CD4-positive, alpha-beta memory T cell (primary cell): ENCODE results near the gene WDR89. TPM values are rescaled to one million over a fixed set of nuclear protein-coding genes. Genes with fewer than 3 reads are reported as not detected.
"Not testable (repeated sequence)": the region's sequence is repeated elsewhere in the genome, so short reads cannot be mapped to it uniquely, and the experiment has no call there.

Experiments
- CTCF ChIA-PET: fragments of 350-600 bp; sonication (Branson Sonifier 250); formaldehyde crosslinking; loops from one replicate; lab custom pipeline; 2021; ENCODE audit warnings: inconsistent platforms; ENCODE audit not compliant: partially characterized antibody; lab: Charles Lee
- POLR2A ChIA-PET: fragments of 350-600 bp; sonication (Branson Sonifier 250); formaldehyde crosslinking; loops from one replicate; lab custom pipeline; 2021; ENCODE audit not compliant: partially characterized antibody; lab: Charles Lee
- DNase-seq, 5 donors: peaks; one replicate each; pipeline versions ENCODE4 v3.0.0 to v3.0.0-alpha.2; 2020 to 2022; ENCODE audit warnings: mixed read lengths in 1 of 5
- H3K27ac ChIP-seq: one replicate; pipeline ENCODE4 v1.7.0; 2013; ENCODE audit warnings: low read depth, low read length
- H3K27me3 ChIP-seq: 2 replicates; pipeline ENCODE4 v1.7.0; 2013; ENCODE audit warnings: mild to moderate bottlenecking, low read length, moderate library complexity; ENCODE audit not compliant: insufficient read depth
- H3K36me3 ChIP-seq: 2 replicates; pipeline ENCODE4 v1.7.0; 2013; ENCODE audit warnings: mild to moderate bottlenecking, low read length, moderate library complexity; ENCODE audit not compliant: insufficient read depth
- H3K4me1 ChIP-seq: 2 replicates; pipeline ENCODE4 v1.7.0; 2013; ENCODE audit warnings: mild to moderate bottlenecking, low read length, moderate library complexity; ENCODE audit not compliant: insufficient read depth
- H3K4me3 ChIP-seq, 2 donors: one replicate each; pipeline ENCODE4 v1.7.0; 2013; ENCODE audit warnings: low read length in 2 of 2, mild to moderate bottlenecking in 1 of 2
- H3K9me3 ChIP-seq, 2 donors: one replicate each; pipeline ENCODE4 v1.7.0; 2013; ENCODE audit warnings: low read length in 2 of 2, control low read depth in 1 of 2; ENCODE audit not compliant: control insufficient read depth in 1 of 2
- H3K27ac Mint-ChIP-seq, 7 donors: one replicate each; pipeline ENCODE4 v1.8.0; 2020 to 2021; ENCODE audit warnings: mixed read lengths in 7 of 7, mild to moderate bottlenecking in 6 of 7, inconsistent platforms in 3 of 7, moderate library complexity in 3 of 7
- H3K27me3 Mint-ChIP-seq, 2 donors: one replicate each; pipeline ENCODE4 v1.8.0; 2020 to 2021; ENCODE audit warnings: mixed read lengths in 2 of 2
- H3K36me3 Mint-ChIP-seq, 2 donors: one replicate each; pipeline ENCODE4 v1.8.0; 2020 to 2021; ENCODE audit warnings: mixed read lengths in 2 of 2, inconsistent platforms in 1 of 2, mild to moderate bottlenecking in 1 of 2
- H3K4me1 Mint-ChIP-seq, 4 donors: one replicate each; pipeline ENCODE4 v1.8.0; 2020 to 2021; ENCODE audit warnings: mixed read lengths in 4 of 4, mild to moderate bottlenecking in 1 of 4
- H3K4me3 Mint-ChIP-seq, 8 donors: one replicate each; pipeline ENCODE4 v1.8.0; 2020 to 2021; ENCODE audit warnings: mixed read lengths in 8 of 8, mild to moderate bottlenecking in 7 of 8, moderate library complexity in 6 of 8, inconsistent platforms in 3 of 8
- H3K9me3 Mint-ChIP-seq, 8 donors: one replicate each; pipeline ENCODE4 v1.8.0; 2020 to 2021; ENCODE audit warnings: mixed read lengths in 8 of 8, mild to moderate bottlenecking in 5 of 8, inconsistent platforms in 3 of 8, moderate library complexity in 1 of 8
- intact Hi-C: fragments of 100-400 bp; cut with micrococcal nuclease; formaldehyde crosslinking; loops from one replicate; pipeline ENCODE4 v1.15.1; 2023
- polyA plus RNA-seq, 2 donors: library from polyadenylated mRNA; unstranded; fragments of 300-500 nt; fragmentation: Illumina TruSeq; gene quantifications; one replicate each; pipeline ENCODE4 v1.2.3, GENCODE V29; 2021
- total RNA-seq, 2 experiments: library from RNA; stranded (reverse); gene quantifications; one replicate each; pipeline ENCODE4 v1.2.3, GENCODE V29; 2021

WDR89 gene
- total and polyA plus RNA-seq, 4 experiments from 2014 or later = 23.4 to 36.3 (median 30.6) TPM

GRCh38 chr14:63666335-63666734 is 24.7 kb upstream of the WDR89 start:
- H3K27me3 Mint-ChIP-seq = no peaks in the 10 kb centered on the region
- H3K27me3 ChIP-seq = no peaks in the 10 kb centered on the region
- no peak overlapping the region for H3K4me3 ChIP-seq
- no peaks in the 10 kb centered on the region for H3K4me1 ChIP-seq
- H3K36me3 Mint-ChIP-seq = peaks cover 0 to 4% of the 10 kb centered on the region in 2 donors
- no peaks in the 10 kb centered on the region for H3K36me3 ChIP-seq
- POLR2A ChIA-PET = interaction anchor here (0.7 kb wide), 1 partner anchor 13 kb away, joined by 3 read pairs; no protein-coding TSS in a partner anchor
- H3K9me3 ChIP-seq = no peaks in the 10 kb centered on the region
- no peak for DNase-seq
- CTCF ChIA-PET = interaction anchor here (1.1 kb wide), 1 partner anchor 16 kb away, joined by 3 read pairs; no protein-coding TSS in a partner anchor
- intact Hi-C loops = no loop called here
- no peak overlapping the region for H3K27ac Mint-ChIP-seq
- H3K27ac ChIP-seq = no peak overlapping the region
- no peaks in the 10 kb centered on the region for H3K4me1 Mint-ChIP-seq
- no peaks in the 10 kb centered on the region for H3K9me3 Mint-ChIP-seq
- H3K4me3 Mint-ChIP-seq = no peak overlapping the region

- no peak overlapping the region for H3K27ac Mint-ChIP-seq
- ChIA-PET POLR2A (interaction anchor here (1.2 to 1.3 kb wide), 2 partner anchors 13 to 22 kb away, joined by 4 to 7 read pairs; partner anchors contain the start of gene WDR89), CTCF (interaction anchor here (1.2 to 1.4 kb wide), 4 partner anchors 9 to 107 kb away, joined by 3 to 5 read pairs (median 4); no protein-coding TSS in a partner anchor)
- no peaks in the 10 kb centered on the region for H3K4me1 Mint-ChIP-seq
- Histone ChIP-seq H3K36me3 (no peaks in the 10 kb centered on the region), H3K4me3 (no peak overlapping the region), H3K4me1 (no peaks in the 10 kb centered on the region), H3K9me3 (no peaks in the 10 kb centered on the region), H3K27ac (no peak overlapping the region), H3K27me3 (no peaks in the 10 kb centered on the region)
- intact Hi-C loops = no loop called here
- no peak for DNase-seq
- no peaks in the 10 kb centered on the region for H3K27me3 Mint-ChIP-seq
- H3K9me3 Mint-ChIP-seq = no peaks in the 10 kb centered on the region
- H3K36me3 Mint-ChIP-seq = peaks cover 1 to 14% of the 10 kb centered on the region in 2 donors
- no peak overlapping the region for H3K4me3 Mint-ChIP-seq
Measured at GRCh38 chr14:63663428-63664341, 22.0 kb upstream of the WDR89 start.

- no peak overlapping the region for H3K27ac Mint-ChIP-seq
- Histone ChIP-seq H3K36me3 (no peaks in the 10 kb centered on the region), H3K9me3 (no peaks in the 10 kb centered on the region), H3K4me1 (no peaks in the 10 kb centered on the region), H3K4me3 (no peak overlapping the region), H3K27me3 (no peaks in the 10 kb centered on the region), H3K27ac (no peak overlapping the region)
- ChIA-PET POLR2A (interaction anchor here (1.2 to 1.3 kb wide), 2 partner anchors 13 to 21 kb away, joined by 4 to 7 read pairs; partner anchors contain the start of gene WDR89), CTCF (interaction anchor here (1.2 to 1.4 kb wide), 4 partner anchors 8 to 108 kb away, joined by 3 to 5 read pairs (median 4); no protein-coding TSS in a partner anchor)
- H3K36me3 Mint-ChIP-seq = peaks cover 1 to 14% of the 10 kb centered on the region in 2 donors
- H3K4me3 Mint-ChIP-seq = no peak overlapping the region
- H3K27me3 Mint-ChIP-seq = no peaks in the 10 kb centered on the region
- H3K9me3 Mint-ChIP-seq = no peaks in the 10 kb centered on the region
- intact Hi-C loops = no loop called here
- no peaks in the 10 kb centered on the region for H3K4me1 Mint-ChIP-seq
- no peak for DNase-seq
Measured at GRCh38 chr14:63662776-63663175, 21.1 kb upstream of the WDR89 start.

- H3K36me3 ChIP-seq, H3K4me1 Mint-ChIP-seq, DNase-seq, H3K27ac Mint-ChIP-seq, H3K4me3 ChIP-seq, H3K4me1 ChIP-seq, intact Hi-C loops, H3K9me3 ChIP-seq, H3K9me3 Mint-ChIP-seq, H3K27me3 ChIP-seq, H3K4me3 Mint-ChIP-seq, CTCF ChIA-PET, H3K27me3 Mint-ChIP-seq, H3K27ac ChIP-seq: not testable (repeated sequence)
- peaks cover 5 to 14% of the 10 kb centered on the region in 2 donors for H3K36me3 Mint-ChIP-seq
- POLR2A ChIA-PET = interaction anchor here (1.8 kb wide), 1 partner anchor 11 kb away, joined by 6 read pairs; no protein-coding TSS in a partner anchor
Measured at GRCh38 chr14:63661881-63662280, 20.2 kb upstream of the WDR89 start.

GRCh38 chr14:63659726-63660125 is 18.1 kb upstream of the WDR89 start:
- no peaks in the 10 kb centered on the region for H3K27me3 ChIP-seq
- DNase-seq = no peak
- H3K9me3 ChIP-seq = no peaks in the 10 kb centered on the region
- no peak overlapping the region for H3K4me3 Mint-ChIP-seq
- H3K4me1 Mint-ChIP-seq = no peaks in the 10 kb centered on the region
- no peak overlapping the region for H3K27ac ChIP-seq
- H3K4me3 ChIP-seq = no peak overlapping the region
- POLR2A ChIA-PET = no interaction called here
- no peaks in the 10 kb centered on the region for H3K36me3 ChIP-seq
- no peaks in the 10 kb centered on the region for H3K9me3 Mint-ChIP-seq
- CTCF ChIA-PET = no interaction called here
- H3K27me3 Mint-ChIP-seq = no peaks in the 10 kb centered on the region
- intact Hi-C loops = no loop called here
- H3K4me1 ChIP-seq = no peaks in the 10 kb centered on the region
- H3K36me3 Mint-ChIP-seq = peaks cover 7 to 12% of the 10 kb centered on the region in 2 donors
- no peak overlapping the region for H3K27ac Mint-ChIP-seq

- no peak overlapping the region for H3K27ac ChIP-seq
- Mint-ChIP-seq H3K4me3 (no peak overlapping the region), H3K27ac (no peak overlapping the region)
Measured at GRCh38 chr14:63656194-63656593, 14.5 kb upstream of the WDR89 start.

GRCh38 chr14:63654936-63655335 is 13.3 kb upstream of the WDR89 start:
- Mint-ChIP-seq H3K36me3 (peaks cover 14 to 15% of the 10 kb centered on the region in 2 donors), H3K27me3 (no peaks in the 10 kb centered on the region), H3K4me1 (peaks cover 10 to 21% (median 14%) of the 10 kb centered on the region in 4 donors), H3K4me3 (no peak overlapping the region), H3K27ac (no peak overlapping the region), H3K9me3 (no peaks in the 10 kb centered on the region)
- DNase-seq = no peak
- no peaks in the 10 kb centered on the region for H3K27me3 ChIP-seq
- H3K4me3 ChIP-seq = no peak overlapping the region
- H3K27ac ChIP-seq = no peak overlapping the region
- intact Hi-C loops = no loop called here
- CTCF ChIA-PET = interaction anchor here (1.3 kb wide), 1 partner anchor 8 kb away, joined by 5 read pairs; no protein-coding TSS in a partner anchor
- POLR2A ChIA-PET = interaction anchor here (0.5 to 7.0 kb wide), 2 partner anchors 14 to 625 kb away, joined by 4 to 151 read pairs; partner anchors contain the start of gene WDR89
- peaks cover 29% of the 10 kb centered on the region for H3K4me1 ChIP-seq
- no peaks in the 10 kb centered on the region for H3K9me3 ChIP-seq
- no peaks in the 10 kb centered on the region for H3K36me3 ChIP-seq

More at GRCh38 chr14:63656194-63656593, 14.5 kb upstream of the WDR89 start:
- H3K27me3 Mint-ChIP-seq = no peaks in the 10 kb centered on the region
- no peaks in the 10 kb centered on the region for H3K36me3 ChIP-seq
- H3K9me3 Mint-ChIP-seq = no peaks in the 10 kb centered on the region
- peaks cover 9 to 13% of the 10 kb centered on the region in 2 donors for H3K36me3 Mint-ChIP-seq
- ChIA-PET CTCF (no interaction called here), POLR2A (no interaction called here)
- H3K4me1 ChIP-seq = peaks cover 16% of the 10 kb centered on the region
- no peak overlapping the region for H3K4me3 ChIP-seq
- peaks cover 4 to 12% (median 5%) of the 10 kb centered on the region in 4 donors for H3K4me1 Mint-ChIP-seq
- H3K9me3 ChIP-seq = no peaks in the 10 kb centered on the region
- H3K27me3 ChIP-seq = no peaks in the 10 kb centered on the region
- intact Hi-C loops = no loop called here
- DNase-seq = no peak
